ENCODE measurements around the gene ITPR2.

- TF ChIP-seq CTCF (IDR thresholded peaks at IDR 0.05) = no peak
- no peak for TF ChIP-seq NFIC (IDR thresholded peaks at IDR 0.05; ENCODE audit: borderline replicate concordance)
Observed at GRCh38 chr12:26841085-26841484, 8.1 kb upstream of the ITPR2 start.
